H7 (cell line): ENCODE measurements around the gene NFE2. TPM values are rescaled to one million over a fixed set of nuclear protein-coding genes. Genes with fewer than 3 reads are reported as not detected.

ENCODE experiments used
- DNase-seq: peaks from one replicate; pipeline ENCODE4 v3.0.0; 2012
- H3K27me3 ChIP-seq: 2 replicates; pipeline ENCODE4 v1.6.0; 2011; ENCODE audit warnings: mild to moderate bottlenecking, low read length; ENCODE audit not compliant: control insufficient read depth, insufficient read depth
- H3K36me3 ChIP-seq: replicated peaks from 2 replicates; pipeline ENCODE4 v1.5.1; 2011; ENCODE audit warnings: low read length; ENCODE audit not compliant: control insufficient read depth, insufficient read depth
- H3K4me3 ChIP-seq: 2 replicates; pipeline ENCODE4 v1.5.1; 2011; ENCODE audit warnings: low read depth, mild to moderate bottlenecking, control low read depth, low read length, moderate library complexity; ENCODE audit not compliant: insufficient read depth
- total RNA-seq: library from RNA; depleted of rRNA; stranded (reverse); fragments of >200 nt; shearing (Covaris generic); gene quantifications from 2 replicates; pipeline ENCODE4 v1.2.3, GENCODE V29; 2014; rRNA removed

NFE2 gene
- total RNA-seq = 2.2 and 2.9 TPM in 2 replicates

- no peaks in the 10 kb centered on the region for H3K36me3 ChIP-seq
- peak within 1 kb of the TSS; percentile 18 for H3K4me3 ChIP-seq
- H3K27me3 ChIP-seq = peaks cover 12% of the 10 kb centered on the region
- peak; percentile 90 for DNase-seq
Measured at GRCh38 chr12:54300732-54301427, at the start of gene NFE2. NFE2 (minus strand) TSS chr12:54301015; CDS start chr12:54295248, 5,767 bp downstream.

GRCh38 chr12:54349679-54350078 is 48.9 kb upstream of the NFE2 start:
- no peak for DNase-seq
- no peak overlapping the region for H3K4me3 ChIP-seq
- H3K36me3 ChIP-seq = peaks cover 20% of the 10 kb centered on the region
- H3K27me3 ChIP-seq = peaks cover 2% of the 10 kb centered on the region; the same call in 1 of the 2 replicates

- no peak for DNase-seq
- peaks cover 20% of the 10 kb centered on the region for H3K36me3 ChIP-seq
- H3K4me3 ChIP-seq = no peak overlapping the region
- H3K27me3 ChIP-seq = peaks cover 2% of the 10 kb centered on the region; the same call in 1 of the 2 replicates
Measured at GRCh38 chr12:54349036-54349435, 48.2 kb upstream of the NFE2 start.

- H3K4me3 ChIP-seq = no peak overlapping the region
- DNase-seq = no peak
Measured at GRCh38 chr12:54341378-54342300, 40.8 kb upstream of the NFE2 start.

GRCh38 chr12:54340846-54341245 is 40.0 kb upstream of the NFE2 start:
- peaks cover 16% of the 10 kb centered on the region for H3K36me3 ChIP-seq
- no peaks in the 10 kb centered on the region for H3K27me3 ChIP-seq
- DNase-seq = no peak
- no peak overlapping the region for H3K4me3 ChIP-seq

More at GRCh38 chr12:54341378-54342300, 40.8 kb upstream of the NFE2 start:
- no peaks in the 10 kb centered on the region for H3K27me3 ChIP-seq
- peaks cover 18% of the 10 kb centered on the region for H3K36me3 ChIP-seq

GRCh38 chr12:54338698-54339296 is 38.0 kb upstream of the NFE2 start:
- Histone ChIP-seq H3K36me3 (peaks cover 15% of the 10 kb centered on the region), H3K27me3 (no peaks in the 10 kb centered on the region), H3K4me3 (no peak overlapping the region)
- no peak for DNase-seq

- Histone ChIP-seq H3K36me3 (peaks cover 11% of the 10 kb centered on the region), H3K4me3 (no peak overlapping the region), H3K27me3 (no peaks in the 10 kb centered on the region)
- no peak for DNase-seq
Measured at GRCh38 chr12:54337854-54338650, 37.2 kb upstream of the NFE2 start.

GRCh38 chr12:54337280-54337842 is 36.5 kb upstream of the NFE2 start:
- no peak for DNase-seq

GRCh38 chr12:54333420-54334034 is 32.7 kb upstream of the NFE2 start:
- H3K36me3 ChIP-seq = peaks cover 2% of the 10 kb centered on the region
- H3K4me3 ChIP-seq = no peak overlapping the region
- no peak for DNase-seq
- no peaks in the 10 kb centered on the region for H3K27me3 ChIP-seq

More at GRCh38 chr12:54337280-54337842, 36.5 kb upstream of the NFE2 start:
- Histone ChIP-seq H3K36me3 (peaks cover 9% of the 10 kb centered on the region), H3K4me3 (no peak overlapping the region), H3K27me3 (no peaks in the 10 kb centered on the region)

- Histone ChIP-seq H3K4me3 (no peak overlapping the region), H3K36me3 (peaks cover 2% of the 10 kb centered on the region), H3K27me3 (no peaks in the 10 kb centered on the region)
- no peak for DNase-seq
Measured at GRCh38 chr12:54331461-54331860, 30.6 kb upstream of the NFE2 start.

- Histone ChIP-seq H3K36me3 (peaks cover 2% of the 10 kb centered on the region), H3K4me3 (no peak overlapping the region), H3K27me3 (no peaks in the 10 kb centered on the region)
- no peak for DNase-seq
Measured at GRCh38 chr12:54330442-54330841, 29.6 kb upstream of the NFE2 start.

- H3K36me3 ChIP-seq = peaks cover 2% of the 10 kb centered on the region
- peak; percentile 33 for DNase-seq
- H3K27me3 ChIP-seq = no peaks in the 10 kb centered on the region
Measured at GRCh38 chr12:54329759-54330158, 28.9 kb upstream of the NFE2 start.

GRCh38 chr12:54328595-54329337 is 28.0 kb upstream of the NFE2 start:
- H3K36me3 ChIP-seq = peaks cover 2% of the 10 kb centered on the region
- H3K4me3 ChIP-seq = no peak overlapping the region
- no peaks in the 10 kb centered on the region for H3K27me3 ChIP-seq
- DNase-seq = peak; percentile 22

More at GRCh38 chr12:54329759-54330158, 28.9 kb upstream of the NFE2 start:
- no peak overlapping the region for H3K4me3 ChIP-seq
